GM19240 (cell line): ENCODE measurements around the gene CHAT.

ENCODE experiments used
- DNase-seq: peaks from one replicate; pipeline ENCODE4 v3.0.0; 2011; ENCODE audit warnings: low spot score; ENCODE audit not compliant: insufficient read length

CHAT gene

DNA sequence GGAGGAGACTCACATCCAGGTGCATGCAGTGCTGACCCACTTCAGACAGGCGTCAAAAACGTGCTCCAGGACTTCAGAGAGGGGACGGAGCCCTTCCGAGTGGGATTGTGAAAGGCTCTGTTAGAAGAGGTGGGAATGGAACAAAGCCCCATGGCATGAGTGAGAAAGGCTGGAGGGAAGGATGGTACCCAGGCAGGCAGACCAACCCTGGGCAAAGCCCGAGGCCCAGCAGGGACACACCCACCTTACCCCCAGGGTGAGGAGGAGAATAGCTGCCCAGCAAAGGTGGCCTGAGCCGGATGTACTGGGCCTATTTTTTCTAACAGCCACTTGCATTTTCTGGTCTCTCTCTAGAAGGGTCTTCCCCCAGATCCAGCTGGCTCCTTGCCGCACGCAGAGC is 14.8 kb downstream of the CHAT start:
- no peak for DNase-seq

DNA sequence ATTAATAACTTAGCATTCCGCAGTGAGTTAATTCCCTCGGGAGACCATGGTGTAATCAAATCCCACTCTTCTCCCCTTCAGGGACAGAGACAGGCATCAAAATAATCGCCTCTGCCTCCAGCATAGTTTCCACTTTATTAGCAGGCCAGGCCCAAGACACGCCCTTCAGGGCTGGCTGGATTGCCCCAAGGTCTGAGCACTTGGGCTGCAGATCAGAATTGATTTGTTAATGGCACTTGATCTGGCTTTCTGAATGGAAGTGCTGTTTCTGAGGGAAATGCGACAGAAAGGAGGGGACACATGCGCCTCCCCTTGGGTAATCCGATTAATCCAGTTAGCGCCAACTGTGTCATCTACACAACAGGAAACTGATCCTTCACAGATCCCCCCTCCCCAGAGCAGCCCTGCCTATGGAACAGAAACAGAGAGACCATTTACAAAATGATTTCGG is 15.6 kb downstream of the CHAT start:
- no peak for DNase-seq

GRCh38 chr10:49631975-49632374 is 18.1 kb downstream of the CHAT start:
- DNase-seq, result no peak

GRCh38 chr10:49632406-49633317 is 18.8 kb downstream of the CHAT start:
- DNase-seq, result no peak

DNA sequence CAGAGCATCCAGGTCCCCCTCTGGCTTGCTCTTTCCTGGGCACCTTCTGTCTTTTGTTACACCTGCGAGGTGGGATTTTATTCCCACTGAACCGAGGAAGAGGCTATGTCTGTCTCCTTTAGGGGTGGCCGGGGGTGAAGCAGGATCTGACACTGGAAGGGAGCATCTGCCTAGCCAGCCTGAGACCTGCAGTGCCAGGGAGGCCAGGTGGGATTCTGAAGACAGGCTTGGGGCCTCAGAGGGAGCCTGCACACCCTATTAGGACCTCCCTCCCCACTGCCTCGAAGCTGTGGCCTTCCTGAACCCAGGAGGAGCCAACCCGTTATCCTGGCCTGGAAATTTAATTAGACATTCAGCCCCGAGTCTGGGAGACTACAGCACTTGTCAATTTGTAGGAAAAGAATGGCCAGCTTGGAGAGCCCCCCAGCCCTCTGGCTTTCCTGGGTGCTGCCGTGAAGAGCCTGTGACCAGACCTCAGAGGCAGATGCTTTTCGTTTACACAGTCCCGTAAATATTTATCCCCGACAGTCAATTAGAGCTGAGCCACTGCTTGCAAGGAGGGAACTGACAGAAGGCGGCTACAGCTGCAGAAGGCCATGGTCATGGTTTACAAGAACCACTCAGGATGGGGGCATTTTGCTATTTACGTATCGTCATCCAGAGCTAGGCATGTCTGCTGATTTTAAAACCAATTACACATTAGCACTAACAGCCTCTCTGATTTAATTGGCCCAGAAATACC is 19.7 kb downstream of the CHAT start:
- no peak for DNase-seq

GRCh38 chr10:49634069-49634660 is 20.3 kb downstream of the CHAT start:
- no peak for DNase-seq

DNA sequence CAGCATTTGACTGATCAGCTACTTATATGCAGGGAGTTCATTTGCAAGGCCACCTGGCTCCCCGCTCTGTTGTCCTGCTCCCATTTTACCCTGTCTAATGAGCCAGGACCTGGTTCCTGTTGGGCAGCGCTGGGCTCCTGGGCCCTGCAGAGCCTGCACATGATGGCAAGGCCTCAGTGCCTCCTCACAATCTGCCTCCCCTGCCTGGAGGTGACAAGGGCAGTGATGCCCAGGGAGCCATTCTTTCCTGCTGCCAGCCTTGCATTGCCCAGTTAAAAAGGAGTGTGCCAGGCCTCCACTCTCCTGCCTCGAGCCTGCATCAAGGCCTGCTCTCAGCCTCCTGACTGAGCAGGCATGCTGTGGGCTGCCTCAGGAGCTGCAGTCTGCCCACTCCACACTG is 28.5 kb downstream of the CHAT start:
- DNase-seq, result no peak

GRCh38 chr10:49643241-49644034 is 29.6 kb downstream of the CHAT start:
- no peak for DNase-seq

GRCh38 chr10:49644035-49644646 is 30.3 kb downstream of the CHAT start:
- no peak for DNase-seq

DNA sequence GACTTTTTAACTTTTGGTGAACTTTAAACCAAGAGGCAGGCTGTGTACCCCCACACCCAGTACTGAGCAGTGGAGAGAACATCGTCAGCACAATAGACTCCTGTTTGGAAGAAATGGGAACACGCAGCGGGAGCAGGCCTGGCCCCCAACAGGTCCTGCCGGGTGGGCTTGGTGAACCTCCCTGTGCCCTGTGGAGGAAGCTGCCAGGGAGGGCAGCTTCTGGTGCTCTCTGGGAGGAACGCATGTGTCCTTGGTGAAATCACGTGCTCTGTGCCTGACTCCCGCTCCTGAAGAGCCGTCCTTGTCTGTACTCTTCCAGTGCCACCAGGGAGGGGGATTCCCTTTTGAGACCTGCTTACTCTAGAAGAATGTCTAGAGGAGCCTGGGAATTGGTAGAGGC is 31.6 kb downstream of the CHAT start:
- DNase-seq, result no peak

DNA sequence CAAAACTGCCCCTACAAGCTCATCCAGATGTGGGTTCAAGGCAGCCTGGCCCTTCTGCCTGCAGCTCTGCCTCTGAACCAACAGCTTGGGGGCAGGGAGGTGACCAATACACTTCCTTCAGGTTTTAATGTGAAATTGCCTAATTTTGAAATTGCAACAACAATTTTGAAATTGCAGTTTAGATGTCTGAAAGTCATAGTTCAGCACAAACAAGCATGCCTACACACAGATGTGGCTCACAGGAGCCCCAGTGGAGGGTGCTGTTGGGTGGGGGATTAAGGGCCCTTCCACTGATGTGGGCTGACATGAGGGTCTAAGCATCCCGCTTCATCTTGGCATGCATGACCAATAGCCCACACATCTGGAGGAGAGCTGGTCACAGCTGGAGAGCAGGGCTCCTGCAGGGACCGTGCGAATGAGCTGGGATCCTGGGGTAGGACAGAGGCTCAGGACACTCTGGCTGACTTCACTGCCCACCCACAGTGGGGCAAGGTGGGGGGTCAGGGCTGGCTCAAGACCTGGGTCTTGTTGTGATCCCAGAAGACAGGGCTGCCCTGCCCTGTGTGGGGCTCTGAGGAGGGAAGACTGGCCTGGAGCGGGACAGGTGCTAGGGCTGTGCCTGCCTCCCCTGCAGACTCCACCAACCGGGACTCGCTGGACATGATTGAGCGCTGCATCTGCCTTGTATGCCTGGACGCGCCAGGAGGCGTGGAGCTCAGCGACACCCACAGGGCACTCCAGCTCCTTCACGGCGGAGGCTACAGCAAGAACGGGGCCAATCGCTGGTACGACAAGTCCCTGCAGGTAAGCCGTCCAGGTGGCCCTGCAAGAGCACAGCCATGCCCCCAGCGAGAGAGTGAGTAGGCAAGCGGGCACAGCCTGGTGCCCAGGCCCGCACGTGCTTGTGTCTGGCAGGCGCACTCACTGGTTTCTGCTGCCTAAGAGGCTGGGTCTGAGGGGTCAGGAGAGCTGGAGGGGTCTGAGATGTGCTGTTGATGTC is 32.3 kb downstream of the CHAT start:
- DNase-seq, result no peak

DNA sequence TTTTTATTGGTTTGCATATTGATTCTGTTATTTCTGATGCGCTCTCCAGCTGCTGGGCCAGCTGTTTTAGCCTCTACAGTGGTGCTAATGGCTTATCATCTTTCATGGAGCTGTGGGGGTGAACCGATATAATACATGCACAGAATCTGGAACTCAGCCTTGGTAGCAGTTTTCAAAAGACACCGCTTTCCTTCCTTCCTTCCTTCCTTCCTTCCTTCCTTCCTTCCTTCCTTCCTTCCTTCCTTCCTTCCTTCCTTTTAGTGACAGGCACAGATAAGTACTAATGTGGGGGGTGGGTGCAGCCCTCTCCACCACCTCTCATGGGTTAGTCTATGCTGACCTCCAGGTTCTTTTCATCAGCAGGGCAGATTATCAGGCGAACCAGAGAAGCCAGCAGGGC is 33.7 kb downstream of the CHAT start:
- no peak for DNase-seq

DNA sequence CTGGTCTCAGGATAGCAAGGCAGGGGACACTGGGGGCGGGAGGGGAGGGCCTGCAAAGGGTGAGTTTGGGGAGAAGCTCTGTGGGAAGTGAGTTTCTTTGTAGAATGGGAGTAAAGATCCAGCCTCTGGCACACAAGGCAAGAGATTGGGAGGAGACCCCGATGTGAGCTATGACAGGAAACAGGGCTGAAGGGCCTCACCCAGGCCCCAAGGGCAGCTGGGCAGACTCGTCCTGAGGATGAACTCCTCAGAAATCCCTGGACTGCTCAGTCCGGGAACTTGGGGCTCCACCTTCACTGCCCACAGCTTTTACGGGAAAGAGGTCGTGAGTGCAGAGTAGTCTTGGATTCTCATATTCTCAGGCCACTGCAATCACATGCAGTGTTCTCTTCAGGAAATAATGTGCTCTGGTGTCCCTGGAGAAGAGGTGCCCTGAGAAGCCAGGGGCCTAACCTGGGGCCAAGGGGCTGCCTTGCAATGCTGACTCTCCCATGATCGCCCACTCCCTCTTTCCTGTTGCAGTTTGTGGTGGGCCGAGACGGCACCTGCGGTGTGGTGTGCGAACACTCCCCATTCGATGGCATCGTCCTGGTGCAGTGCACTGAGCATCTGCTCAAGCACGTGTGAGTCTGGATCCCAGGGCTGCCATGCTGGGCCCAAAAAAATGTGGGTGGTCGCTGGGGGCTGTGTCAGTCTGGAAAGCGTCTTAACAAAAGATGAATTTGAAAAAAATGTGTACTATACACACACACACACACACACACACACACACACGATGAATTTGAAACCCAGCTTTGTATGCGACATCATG is 34.4 kb downstream of the CHAT start:
- no peak for DNase-seq

DNA sequence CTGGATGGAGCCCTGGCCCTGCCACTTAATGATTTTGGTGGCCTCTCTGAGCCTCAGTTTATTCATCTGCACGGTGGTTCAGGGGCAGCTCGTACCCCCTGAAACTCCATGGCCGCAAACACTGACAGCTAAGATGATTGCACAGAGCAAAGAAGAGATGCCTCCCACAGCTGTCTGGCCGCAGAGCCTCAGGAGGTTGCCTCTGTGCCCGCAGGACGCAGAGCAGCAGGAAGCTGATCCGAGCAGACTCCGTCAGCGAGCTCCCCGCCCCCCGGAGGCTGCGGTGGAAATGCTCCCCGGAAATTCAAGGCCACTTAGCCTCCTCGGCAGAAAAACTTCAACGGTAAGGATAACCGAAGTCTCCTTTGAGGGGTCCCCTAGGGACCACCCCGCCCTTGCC is 35.5 kb downstream of the CHAT start:
- DNase-seq, result no peak

DNA sequence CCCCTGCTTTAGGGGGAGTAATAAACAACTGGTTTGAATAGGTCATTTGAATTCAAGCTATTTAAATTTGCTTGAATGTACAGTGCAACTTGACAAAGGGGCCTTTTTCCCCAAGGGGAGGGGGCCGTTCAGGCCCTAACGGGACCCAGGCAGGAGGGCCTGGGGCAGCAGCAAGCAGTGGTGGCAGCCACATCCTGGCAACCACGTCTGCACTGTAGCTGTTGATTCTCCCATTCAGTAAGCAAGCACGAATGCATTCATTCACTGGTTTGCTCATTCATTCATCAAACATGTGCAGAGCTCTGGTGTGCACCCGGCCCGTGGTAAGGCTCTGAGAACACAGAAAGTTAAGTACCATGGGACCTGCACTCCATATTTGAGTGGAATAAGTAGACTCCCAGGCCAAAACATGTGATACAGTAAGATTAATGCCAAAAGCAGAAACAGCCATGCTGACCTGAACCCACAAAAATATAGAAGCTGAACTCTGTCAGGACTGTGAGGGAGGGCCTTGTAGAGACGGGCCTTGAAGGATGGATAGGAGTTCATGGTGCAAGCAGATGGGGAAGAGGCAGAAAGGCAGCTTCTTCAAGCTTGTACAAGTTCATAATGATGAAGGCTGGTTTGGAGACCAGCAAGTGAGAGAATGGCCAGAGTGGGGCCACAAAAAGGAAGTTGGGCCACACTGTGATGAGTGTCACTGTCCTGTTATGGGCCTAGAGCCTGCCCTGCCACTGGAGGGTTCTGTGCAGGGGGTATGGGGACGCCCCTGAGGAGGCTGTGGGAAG is 36.3 kb downstream of the CHAT start:
- no peak for DNase-seq

DNA sequence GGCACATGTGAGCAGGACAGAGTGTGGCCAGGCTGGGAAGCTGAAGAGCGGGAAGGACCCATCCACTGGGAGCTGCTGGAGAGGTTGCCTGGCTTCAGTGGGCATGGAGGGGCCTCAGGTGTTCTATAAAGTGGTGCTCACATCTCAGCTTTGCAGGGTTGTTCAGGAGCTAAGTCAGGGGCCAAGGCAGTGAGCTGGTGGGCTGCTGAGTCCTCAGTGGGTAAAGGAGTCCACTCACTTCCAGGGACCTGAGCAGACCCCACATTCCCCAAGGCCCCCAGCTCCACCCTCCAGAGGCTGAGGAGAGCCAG is 36.8 kb downstream of the CHAT start:
- DNase-seq, result no peak

DNA sequence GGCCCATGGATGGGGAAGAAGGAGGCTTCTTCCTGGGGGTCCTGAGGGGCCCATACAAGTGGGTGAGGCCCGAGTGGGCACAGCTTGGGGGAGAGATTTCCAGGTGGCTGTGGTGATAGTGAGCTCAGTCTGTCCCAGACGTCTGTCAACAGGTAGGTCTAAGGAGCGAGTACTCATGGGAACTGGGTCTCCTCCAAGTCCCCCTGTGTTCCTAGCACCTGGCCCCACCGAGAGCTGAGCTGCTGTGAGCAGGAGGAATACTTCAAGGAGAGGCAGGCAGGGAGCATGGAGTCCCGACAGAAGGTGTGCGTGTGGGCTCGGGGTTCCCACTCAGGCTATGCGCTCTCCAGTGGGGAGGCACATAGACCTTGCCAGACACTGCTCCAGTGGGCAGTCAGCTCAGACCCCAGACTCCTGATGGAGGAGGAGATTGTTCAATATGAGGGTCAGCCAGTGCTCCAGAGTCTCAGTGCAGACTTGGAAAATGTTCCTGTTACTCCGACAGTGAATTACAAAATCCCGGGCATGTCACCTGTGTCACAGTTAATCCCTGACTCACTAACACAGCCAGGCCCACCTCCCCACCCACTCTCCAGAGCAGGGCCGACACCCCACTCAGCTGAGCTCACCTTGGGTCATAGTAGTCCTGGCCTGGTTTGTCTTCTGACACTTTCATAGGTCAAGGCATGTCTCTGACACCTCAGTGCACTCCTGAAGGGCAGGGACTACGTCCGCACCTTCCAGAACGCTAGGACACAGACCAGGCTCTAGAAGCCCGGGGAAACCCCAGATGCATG is 37.4 kb downstream of the CHAT start:
- DNase-seq, result no peak
